Measurements from ENCODE around the gene PRMT1. TPM values are rescaled to one million over a fixed set of nuclear protein-coding genes. Genes with fewer than 3 reads are reported as not detected.

Gene PRMT1
- polyA plus RNA-seq, 2 of the 4 experiments (the other 2 are of a cell fraction), result 504 to 516 TPM

DNA sequence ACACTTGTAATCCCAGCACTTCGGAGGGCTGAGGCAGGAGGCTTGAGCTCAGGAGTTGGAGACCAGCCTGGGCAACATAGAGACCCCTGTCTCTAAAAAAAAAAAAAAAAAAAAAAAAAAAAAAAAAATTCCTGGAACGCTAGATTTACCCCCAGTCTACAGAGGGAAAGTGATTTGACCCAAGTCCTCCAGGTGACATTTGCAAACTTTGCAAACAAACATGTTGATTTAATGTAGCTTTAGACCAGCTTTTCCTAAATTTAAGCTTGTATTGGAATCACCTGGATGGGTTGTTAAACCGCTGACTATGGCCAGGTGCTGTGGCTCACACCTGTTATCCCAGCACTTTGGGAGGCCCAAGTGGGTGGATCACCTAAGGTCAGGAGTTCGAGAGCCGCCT lies 22.3 kb downstream of the PRMT1 start:
- CTCF ChIA-PET, result interaction anchor here (0.6 to 4.9 kb wide), 12 partner anchors 9 to 142 kb away, joined by 3 to 42 read pairs (median 4); partner anchors contain the start of gene PRMT1
- Histone ChIP-seq H3K27ac (no peak overlapping the region), H3K4me1 (peaks cover 6% of the 10 kb centered on the region; the same call in 1 of the 3 replicates), H3K9me3 (no peaks in the 10 kb centered on the region), H3K4me3 (no peak overlapping the region), H3K4me2 (no peak overlapping the region)
- no peak for TF ChIP-seq PHF8 (IDR thresholded peaks at IDR 0.05; ENCODE audit: borderline replicate concordance, low read depth)
- POLR2A ChIA-PET, result no interaction called here
- ATAC-seq (no peak), FAIRE-seq (no peak), DNase-seq (ENCODE audit: low read depth in 1 of 2, low spot score in 1 of 2) (no peak)
- 80% methylated on average over 5 of the region's 5 CpGs for WGBS (ENCODE audit: missing lambda C conversion rate)

DNA sequence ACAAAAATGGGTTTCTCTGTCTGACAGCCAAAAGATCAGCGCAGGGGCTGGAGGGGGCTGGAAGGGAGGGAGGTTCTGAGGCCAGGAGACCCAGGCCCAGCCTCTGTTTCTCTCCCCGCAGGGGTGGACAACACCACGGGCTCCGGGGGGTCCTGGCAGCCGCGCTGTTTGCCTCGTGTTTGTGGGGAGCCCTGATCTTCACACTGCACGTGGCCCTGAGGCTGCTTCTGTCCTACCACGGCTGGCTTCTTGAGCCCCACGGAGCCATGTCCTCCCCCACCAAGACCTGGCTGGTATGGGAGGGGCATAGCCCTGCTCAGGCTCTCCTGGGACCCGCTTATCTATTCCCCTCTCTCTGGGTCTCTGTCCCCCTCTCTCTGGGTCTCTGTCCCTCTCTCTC lies 23.5 kb downstream of the PRMT1 start:
- CTCF ChIA-PET, result interaction anchor here (1.0 to 4.9 kb wide), 7 partner anchors 10 to 60 kb away, joined by 3 to 42 read pairs (median 4); no protein-coding TSS in a partner anchor
- no peak for FAIRE-seq

DNA sequence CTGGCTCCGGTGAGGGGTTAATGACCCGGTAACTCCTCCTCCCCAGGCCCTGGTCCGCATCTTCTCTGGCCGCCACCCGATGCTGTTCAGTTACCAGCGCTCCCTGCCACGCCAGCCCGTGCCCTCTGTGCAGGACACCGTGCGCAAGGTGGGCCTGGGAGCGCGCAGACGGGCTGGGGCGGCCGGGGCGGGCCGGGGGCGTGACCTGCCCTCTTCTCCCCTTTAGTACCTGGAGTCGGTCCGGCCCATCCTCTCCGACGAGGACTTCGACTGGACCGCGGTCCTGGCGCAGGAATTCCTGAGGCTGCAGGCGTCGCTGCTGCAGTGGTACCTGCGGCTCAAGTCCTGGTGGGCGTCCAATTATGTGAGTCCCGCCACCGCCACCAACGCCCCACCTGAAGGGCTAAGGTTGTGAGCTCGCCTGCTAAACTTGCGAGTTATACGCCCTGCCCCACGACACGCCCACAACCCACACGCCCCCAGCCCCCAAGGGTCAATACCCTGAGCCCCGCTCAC lies 24.3 kb downstream of the PRMT1 start:
- ChIA-PET CTCF (interaction anchor here (1.2 to 1.6 kb wide), 2 partner anchors 15 to 157 kb away, joined by 4 read pairs; no protein-coding TSS in a partner anchor), POLR2A (no interaction called here)
- peak; percentile 57 to 73 for ATAC-seq
- H3K27ac ChIP-seq, result peak overlapping the region in 1 of 2 experiments; percentile 66; a peak in 3 of 6 replicates
- H3K9me3 ChIP-seq, result no peaks in the 10 kb centered on the region
- no peak for DNase-seq (ENCODE audit: low read depth in 1 of 2, low spot score in 1 of 2)
- peaks cover 6% of the 10 kb centered on the region; the same call in 1 of the 3 replicates for H3K4me1 ChIP-seq
- H3K4me3 ChIP-seq, result peak overlapping the region; percentile 31
- peak overlapping the region; percentile 91 for H3K4me2 ChIP-seq
- WGBS (ENCODE audit: missing lambda C conversion rate), result 16% methylated on average over 38 of the region's 40 CpGs
- TF ChIP-seq ESRRA (IDR thresholded peaks at IDR 0.05; ENCODE audit: borderline replicate concordance, low read length), result no peak
- TF ChIP-seq, protein P1, sequence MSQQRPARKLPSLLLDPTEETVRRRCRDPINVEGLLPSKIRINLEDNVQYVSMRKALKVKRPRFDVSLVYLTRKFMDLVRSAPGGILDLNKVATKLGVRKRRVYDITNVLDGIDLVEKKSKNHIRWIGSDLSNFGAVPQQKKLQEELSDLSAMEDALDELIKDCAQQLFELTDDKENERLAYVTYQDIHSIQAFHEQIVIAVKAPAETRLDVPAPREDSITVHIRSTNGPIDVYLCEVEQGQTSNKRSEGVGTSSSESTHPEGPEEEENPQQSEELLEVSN (IDR thresholded peaks at IDR 0.05; ENCODE audit: borderline replicate concordance, low read depth), result no peak
- TF ChIP-seq POLR2A (IDR thresholded peaks at IDR 0.05; ENCODE audit: low read length), result no peak
- no peak for TF ChIP-seq NPAS2 (CRISPR knock-in tag; IDR thresholded peaks at IDR 0.05; ENCODE audit: borderline replicate concordance)
- TF ChIP-seq CBX2 (IDR thresholded peaks at IDR 0.05; ENCODE audit: borderline replicate concordance, low read depth), result no peak
- no peak for TF ChIP-seq JUN (IDR thresholded peaks at IDR 0.05)
- TF ChIP-seq KDM5A (IDR thresholded peaks at IDR 0.05), result no peak
- TF ChIP-seq RAD21 (conservative IDR thresholded peaks at IDR 0.05 in 1 of 2, IDR thresholded peaks at IDR 0.05 in 1 of 2), result 0 out of 5 replicates have a peak, but pooled peaks of 1 of the 2 experiments have one; percentile 16
- TF ChIP-seq, protein P2, sequence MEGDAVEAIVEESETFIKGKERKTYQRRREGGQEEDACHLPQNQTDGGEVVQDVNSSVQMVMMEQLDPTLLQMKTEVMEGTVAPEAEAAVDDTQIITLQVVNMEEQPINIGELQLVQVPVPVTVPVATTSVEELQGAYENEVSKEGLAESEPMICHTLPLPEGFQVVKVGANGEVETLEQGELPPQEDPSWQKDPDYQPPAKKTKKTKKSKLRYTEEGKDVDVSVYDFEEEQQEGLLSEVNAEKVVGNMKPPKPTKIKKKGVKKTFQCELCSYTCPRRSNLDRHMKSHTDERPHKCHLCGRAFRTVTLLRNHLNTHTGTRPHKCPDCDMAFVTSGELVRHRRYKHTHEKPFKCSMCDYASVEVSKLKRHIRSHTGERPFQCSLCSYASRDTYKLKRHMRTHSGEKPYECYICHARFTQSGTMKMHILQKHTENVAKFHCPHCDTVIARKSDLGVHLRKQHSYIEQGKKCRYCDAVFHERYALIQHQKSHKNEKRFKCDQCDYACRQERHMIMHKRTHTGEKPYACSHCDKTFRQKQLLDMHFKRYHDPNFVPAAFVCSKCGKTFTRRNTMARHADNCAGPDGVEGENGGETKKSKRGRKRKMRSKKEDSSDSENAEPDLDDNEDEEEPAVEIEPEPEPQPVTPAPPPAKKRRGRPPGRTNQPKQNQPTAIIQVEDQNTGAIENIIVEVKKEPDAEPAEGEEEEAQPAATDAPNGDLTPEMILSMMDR (IDR thresholded peaks at IDR 0.05), result 0 out of 3 replicates have a peak, but pooled peaks have one; percentile 9
- TF ChIP-seq EHF (CRISPR knock-in tag; IDR thresholded peaks at IDR 0.05), result no peak
- no peak for TF ChIP-seq EP300 (IDR thresholded peaks at IDR 0.05)
- TF ChIP-seq MYC (IDR thresholded peaks at IDR 0.05; ENCODE audit: borderline replicate concordance, low read length), result no peak
- no peak for TF ChIP-seq ZFP36 (IDR thresholded peaks at IDR 0.05; ENCODE audit: borderline replicate concordance, partially characterized antibody)
- no peak for TF ChIP-seq GATA3 (IDR thresholded peaks at IDR 0.05; ENCODE audit: borderline replicate concordance)
- no peak for TF ChIP-seq RCOR1 (IDR thresholded peaks at IDR 0.05; ENCODE audit: low read depth, low read length)
- no peak for TF ChIP-seq CEBPB (IDR thresholded peaks at IDR 0.05)
- FAIRE-seq, result no peak

More for the DNA sequence above, 23.5 kb downstream of the PRMT1 start:
- H3K4me3 ChIP-seq, result no peak overlapping the region
- H3K4me1 ChIP-seq, result peaks cover 6% of the 10 kb centered on the region; the same call in 1 of the 3 replicates
- ATAC-seq, result peak; percentile 48 to 62; a peak in 4 of 6 replicates
- 54% methylated on average over 11 of the region's 11 CpGs for WGBS (ENCODE audit: missing lambda C conversion rate)
- TF ChIP-seq CEBPB (IDR thresholded peaks at IDR 0.05) (no peak), POLR2A (IDR thresholded peaks at IDR 0.05; ENCODE audit: low read length) (no peak), JUNB (IDR thresholded peaks at IDR 0.05) (no peak), NFE2L2 (conservative IDR thresholded peaks at IDR 0.05; ENCODE audit: low read length) (no peak), RAD21 (conservative IDR thresholded peaks at IDR 0.05 in 1 of 2, IDR thresholded peaks at IDR 0.05 in 1 of 2) (no peak), RFX5 (IDR thresholded peaks at IDR 0.05) (no peak), KDM5A (IDR thresholded peaks at IDR 0.05) (no peak)
- TF ChIP-seq, protein P2 (IDR thresholded peaks at IDR 0.05), result no peak
- TF ChIP-seq, protein P3, sequence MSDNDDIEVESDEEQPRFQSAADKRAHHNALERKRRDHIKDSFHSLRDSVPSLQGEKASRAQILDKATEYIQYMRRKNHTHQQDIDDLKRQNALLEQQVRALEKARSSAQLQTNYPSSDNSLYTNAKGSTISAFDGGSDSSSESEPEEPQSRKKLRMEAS (IDR thresholded peaks at IDR 0.05), result no peak
- TF ChIP-seq, protein P4, sequence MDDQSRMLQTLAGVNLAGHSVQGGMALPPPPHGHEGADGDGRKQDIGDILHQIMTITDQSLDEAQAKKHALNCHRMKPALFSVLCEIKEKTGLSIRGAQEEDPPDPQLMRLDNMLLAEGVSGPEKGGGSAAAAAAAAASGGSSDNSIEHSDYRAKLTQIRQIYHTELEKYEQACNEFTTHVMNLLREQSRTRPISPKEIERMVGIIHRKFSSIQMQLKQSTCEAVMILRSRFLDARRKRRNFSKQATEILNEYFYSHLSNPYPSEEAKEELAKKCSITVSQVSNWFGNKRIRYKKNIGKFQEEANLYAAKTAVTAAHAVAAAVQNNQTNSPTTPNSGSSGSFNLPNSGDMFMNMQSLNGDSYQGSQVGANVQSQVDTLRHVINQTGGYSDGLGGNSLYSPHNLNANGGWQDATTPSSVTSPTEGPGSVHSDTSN (IDR thresholded peaks at IDR 0.05), result no peak
- TF ChIP-seq, protein P5, sequence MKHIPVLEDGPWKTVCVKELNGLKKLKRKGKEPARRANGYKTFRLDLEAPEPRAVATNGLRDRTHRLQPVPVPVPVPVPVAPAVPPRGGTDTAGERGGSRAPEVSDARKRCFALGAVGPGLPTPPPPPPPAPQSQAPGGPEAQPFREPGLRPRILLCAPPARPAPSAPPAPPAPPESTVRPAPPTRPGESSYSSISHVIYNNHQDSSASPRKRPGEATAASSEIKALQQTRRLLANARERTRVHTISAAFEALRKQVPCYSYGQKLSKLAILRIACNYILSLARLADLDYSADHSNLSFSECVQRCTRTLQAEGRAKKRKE (CRISPR knock-in tag; IDR thresholded peaks at IDR 0.05; ENCODE audit: low read depth), result no peak
- TF ChIP-seq, protein P6, sequence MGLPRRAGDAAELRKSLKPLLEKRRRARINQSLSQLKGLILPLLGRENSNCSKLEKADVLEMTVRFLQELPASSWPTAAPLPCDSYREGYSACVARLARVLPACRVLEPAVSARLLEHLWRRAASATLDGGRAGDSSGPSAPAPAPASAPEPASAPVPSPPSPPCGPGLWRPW (IDR thresholded peaks at IDR 0.05), result no peak
- H3K4me2 ChIP-seq, result peak overlapping the region; percentile 91; the same call in 1 of the 3 replicates
- no peak overlapping the region for H3K27ac ChIP-seq
- H3K9me3 ChIP-seq, result no peaks in the 10 kb centered on the region
- POLR2A ChIA-PET, result interaction anchor here (0.7 kb wide), 1 partner anchor 205 kb away, joined by 3 read pairs; no protein-coding TSS in a partner anchor
- DNase-seq (ENCODE audit: low read depth in 1 of 2, low spot score in 1 of 2), result no peak

Data from A549 (cell line).